A673 (cell line): Measurements from ENCODE around the gene CDKAL1.

Source experiments
- EZH2 ChIP-seq: fragments of 200-600 bp; sonication (generic); IDR thresholded peaks from 2 replicates; pipeline ENCODE4 v1.6.1; 2017; ENCODE audit warnings: borderline replicate concordance, low read depth, mild to moderate bottlenecking, mixed read lengths, antibody characterized with exemption, low read length; ENCODE audit not compliant: poor library complexity, severe bottlenecking
- TF ChIP-seq, protein P1 (sequence below): fragments of 300-800, 200-600 bp; sonication (generic); conservative IDR thresholded peaks from 2 replicates; pipeline ENCODE4 v1.5.1; 2017; ENCODE audit warnings: low read depth, mild to moderate bottlenecking, antibody characterized with exemption, low read length, moderate library complexity, mixed read lengths

DNA sequence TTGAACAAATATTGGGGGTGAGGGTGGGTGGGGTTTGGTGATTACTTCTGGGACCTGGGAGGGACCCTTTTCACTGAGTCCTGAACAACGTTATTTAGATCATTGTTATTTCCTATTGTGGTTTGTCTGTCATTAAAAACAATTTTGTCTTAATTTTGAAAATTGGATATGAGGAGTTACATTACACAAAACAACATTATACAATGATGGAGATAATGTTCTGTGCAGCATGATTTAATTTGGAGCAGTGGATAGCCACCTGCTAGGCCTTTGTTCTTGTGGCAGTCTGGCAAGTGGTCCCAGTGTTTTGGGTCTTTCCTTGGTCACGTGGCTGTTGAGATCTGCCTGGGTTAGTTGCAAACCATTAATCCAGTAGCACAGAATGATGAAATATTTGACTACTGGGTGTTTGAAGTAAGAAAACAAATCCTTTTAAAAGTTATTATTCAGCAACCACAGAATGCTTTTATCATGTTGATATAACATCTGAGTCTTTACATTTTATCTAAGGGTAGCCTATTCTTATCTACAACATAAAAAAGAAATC lies 172.8 kb downstream of the CDKAL1 start:
- TF ChIP-seq, protein P1, sequence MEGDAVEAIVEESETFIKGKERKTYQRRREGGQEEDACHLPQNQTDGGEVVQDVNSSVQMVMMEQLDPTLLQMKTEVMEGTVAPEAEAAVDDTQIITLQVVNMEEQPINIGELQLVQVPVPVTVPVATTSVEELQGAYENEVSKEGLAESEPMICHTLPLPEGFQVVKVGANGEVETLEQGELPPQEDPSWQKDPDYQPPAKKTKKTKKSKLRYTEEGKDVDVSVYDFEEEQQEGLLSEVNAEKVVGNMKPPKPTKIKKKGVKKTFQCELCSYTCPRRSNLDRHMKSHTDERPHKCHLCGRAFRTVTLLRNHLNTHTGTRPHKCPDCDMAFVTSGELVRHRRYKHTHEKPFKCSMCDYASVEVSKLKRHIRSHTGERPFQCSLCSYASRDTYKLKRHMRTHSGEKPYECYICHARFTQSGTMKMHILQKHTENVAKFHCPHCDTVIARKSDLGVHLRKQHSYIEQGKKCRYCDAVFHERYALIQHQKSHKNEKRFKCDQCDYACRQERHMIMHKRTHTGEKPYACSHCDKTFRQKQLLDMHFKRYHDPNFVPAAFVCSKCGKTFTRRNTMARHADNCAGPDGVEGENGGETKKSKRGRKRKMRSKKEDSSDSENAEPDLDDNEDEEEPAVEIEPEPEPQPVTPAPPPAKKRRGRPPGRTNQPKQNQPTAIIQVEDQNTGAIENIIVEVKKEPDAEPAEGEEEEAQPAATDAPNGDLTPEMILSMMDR: no peak
- no peak for TF ChIP-seq EZH2
